Skin of body (tissue), 2 donors: ENCODE results near the gene PROK2. TPM values are rescaled to one million over a fixed set of nuclear protein-coding genes. Genes with fewer than 3 reads are reported as not detected.

Experiments used
- DNase-seq: peaks from one replicate; lab custom pipeline; 2025; lab: John Stamatoyannopoulos, UW
- total RNA-seq: library from RNA; depleted of rRNA; stranded (reverse); fragments of >200 nt; gene quantifications from one replicate; pipeline ENCODE4 v1.2.3, GENCODE V29; 2014

PROK2 gene
- total RNA-seq, 1 donor from 2014 or later, result 4.1 TPM

- peak; percentile 78 for DNase-seq
Measured at GRCh38 chr3:71786551-71786950, 1.6 kb upstream of the PROK2 start.

DNA sequence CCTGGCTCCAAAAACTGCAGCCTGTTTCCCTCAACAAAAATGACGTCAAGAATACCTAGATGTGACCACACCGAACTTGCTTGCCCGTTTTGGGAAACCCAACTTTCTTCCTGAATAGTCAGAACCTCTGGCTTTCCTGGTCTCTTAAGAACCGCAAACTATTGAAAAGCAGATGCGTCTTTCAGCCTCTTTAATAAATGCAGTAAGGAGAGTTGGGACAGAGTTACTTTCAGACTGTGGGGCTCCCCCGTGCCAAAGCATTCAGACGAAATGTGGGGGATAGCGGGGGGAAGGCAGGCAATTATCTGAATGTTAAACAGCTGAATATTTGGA is 1.2 kb upstream of the PROK2 start:
- DNase-seq, result no peak

GRCh38 chr3:71785532-71786216 is 726 bp upstream of the PROK2 start:
- no peak for DNase-seq

DNA sequence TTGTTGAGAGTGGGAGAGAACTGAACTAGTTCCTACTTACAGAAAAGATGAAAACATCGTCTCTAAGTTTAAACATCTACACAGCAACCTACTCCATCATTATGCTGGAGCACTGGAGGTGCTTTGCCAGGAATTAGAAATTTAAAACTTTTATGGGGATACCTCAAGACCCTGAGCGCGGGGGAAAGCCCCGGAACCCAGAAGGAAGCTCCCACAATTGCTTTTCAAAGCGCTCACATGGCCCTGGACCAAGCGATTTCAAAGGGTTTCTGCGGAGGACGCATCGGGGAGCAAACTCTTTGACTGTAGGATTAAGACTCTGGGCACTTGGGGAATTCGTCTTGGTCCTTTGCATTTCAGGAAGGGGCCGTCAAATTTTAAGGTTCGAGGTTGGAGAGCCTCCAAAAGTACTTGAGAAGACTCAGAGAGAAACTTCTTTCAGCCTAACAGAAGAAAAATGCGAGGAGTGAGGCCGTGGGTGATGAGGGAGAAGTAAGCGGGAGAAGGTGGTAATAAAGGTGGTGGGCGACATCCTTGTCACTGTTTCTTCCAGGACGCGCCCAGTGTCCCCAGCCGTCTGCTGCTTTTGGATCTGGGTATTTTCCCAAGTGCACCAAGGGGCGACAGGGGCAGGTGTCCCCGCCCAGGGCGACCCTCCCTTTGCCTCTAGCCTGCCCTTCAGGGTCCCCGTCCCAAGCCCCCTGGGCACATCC is 591 bp downstream of the PROK2 start:
- no peak for DNase-seq

DNA sequence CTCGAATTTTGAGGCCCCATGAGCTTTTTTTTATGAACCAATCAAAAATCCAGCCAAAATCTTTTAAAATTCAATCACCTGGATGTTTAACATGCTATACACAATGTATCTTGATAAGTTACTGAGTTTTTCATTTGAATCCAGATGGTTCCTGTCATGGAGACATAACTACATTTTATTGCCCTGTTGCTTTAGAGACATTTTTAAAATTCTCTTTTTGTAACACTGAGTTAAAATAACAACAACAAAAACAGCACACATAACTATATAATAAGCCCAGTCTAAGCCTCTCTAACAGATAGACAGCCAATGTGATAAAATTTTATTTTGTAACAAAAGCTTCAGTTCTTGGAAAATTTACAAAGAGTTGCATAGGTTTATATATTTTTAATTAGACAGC is 1.8 kb downstream of the PROK2 start:
- DNase-seq, result no peak

GRCh38 chr3:71780430-71780829 is 4.5 kb downstream of the PROK2 start:
- no peak for DNase-seq

DNA sequence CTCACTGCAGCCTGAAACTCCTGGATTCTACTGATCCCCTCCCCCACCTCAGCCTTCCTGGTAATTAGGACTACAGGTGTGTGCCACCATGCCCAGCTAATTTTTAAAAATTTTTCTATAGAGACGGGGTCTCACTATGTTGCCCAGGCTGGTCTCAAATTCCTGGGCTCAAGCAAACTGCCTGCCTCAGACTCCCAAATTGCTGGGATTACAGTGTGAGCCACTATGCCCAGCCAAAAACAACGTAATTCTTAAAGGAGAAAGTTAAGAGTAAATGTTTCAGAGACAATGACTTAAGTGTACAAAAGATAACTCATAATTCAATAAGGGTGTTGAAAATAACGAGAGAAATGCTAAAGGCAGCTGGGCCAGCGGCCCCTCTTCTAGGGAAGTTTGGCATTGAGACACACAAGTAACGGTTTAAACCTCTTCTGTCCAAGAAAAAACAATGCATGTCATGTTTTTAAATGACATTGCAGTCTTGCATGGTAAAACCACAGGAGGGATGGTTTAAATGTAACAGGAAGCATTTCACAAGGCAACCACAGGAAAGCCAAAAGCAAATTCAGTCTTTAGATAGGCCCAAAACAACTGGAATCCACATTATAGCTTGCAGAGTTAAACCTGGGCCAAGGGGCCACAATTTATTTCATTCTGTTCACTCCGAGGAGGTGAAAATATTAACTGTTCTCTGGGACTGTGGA is 5.1 kb downstream of the PROK2 start:
- DNase-seq, result peak; percentile 85

- DNase-seq, result no peak
Measured at GRCh38 chr3:71778353-71778752, 6.6 kb downstream of the PROK2 start.

- DNase-seq, result no peak
Measured at GRCh38 chr3:71776538-71776937, 8.4 kb downstream of the PROK2 start.

DNA sequence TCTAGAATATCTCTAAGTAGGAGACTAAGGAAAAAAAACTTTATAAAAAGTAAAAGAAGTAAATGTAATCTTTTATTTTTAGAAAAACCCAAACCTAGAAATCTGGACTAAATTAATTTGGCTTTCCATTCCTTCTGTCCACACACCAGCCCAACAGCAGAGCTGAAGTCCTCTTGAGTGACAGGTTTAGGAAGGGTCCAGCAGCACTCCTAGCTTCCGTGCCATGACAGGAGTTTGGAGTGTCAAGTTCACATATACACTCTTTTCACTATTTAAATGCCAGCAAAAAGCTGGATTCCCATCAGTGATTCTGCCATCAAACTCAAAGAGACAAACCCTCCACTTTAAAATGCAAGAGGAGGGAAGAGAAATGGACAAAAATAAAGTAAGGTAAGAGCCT is 13.1 kb downstream of the PROK2 start:
- DNase-seq, result no peak

DNA sequence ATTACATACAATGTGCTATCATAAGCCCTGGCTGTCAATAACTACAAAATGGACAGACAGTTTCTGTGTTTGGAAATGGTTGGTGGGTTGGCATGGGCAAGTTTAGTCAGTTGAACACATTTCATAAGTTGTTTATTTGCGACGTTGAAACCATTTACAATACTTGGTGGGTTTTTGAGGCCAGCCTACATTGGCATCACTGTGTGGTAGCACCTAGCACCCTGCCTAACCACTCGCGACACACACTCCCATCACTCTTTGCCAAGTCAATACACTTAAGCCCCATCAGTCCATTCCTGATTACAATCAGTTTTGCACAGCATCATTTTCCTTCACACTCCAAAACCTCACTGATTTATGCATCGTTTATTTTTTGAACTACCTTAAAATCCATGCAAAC is 13.8 kb downstream of the PROK2 start:
- DNase-seq, result no peak

- no peak for DNase-seq
Measured at GRCh38 chr3:71763426-71763825, 21.5 kb downstream of the PROK2 start.

DNA sequence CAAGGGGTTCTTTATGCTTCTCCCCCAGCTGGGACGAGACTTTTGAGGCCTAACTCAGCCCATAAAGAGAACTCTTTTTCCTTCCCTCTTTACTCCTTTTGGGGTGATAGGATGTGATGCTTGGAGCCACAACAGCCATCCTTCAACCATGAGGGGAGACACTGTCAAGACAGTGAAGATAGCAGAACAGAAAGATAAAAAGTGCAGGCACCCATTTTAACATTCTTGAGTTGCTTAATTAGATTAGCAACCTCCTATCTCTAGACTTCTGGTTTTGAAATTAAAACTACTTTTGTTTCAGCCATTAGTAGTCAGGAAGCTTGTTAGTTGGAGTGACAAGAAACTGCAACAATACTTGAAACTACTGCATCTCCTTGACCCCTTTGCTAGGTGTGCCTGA is 24.8 kb downstream of the PROK2 start:
- no peak for DNase-seq

DNA sequence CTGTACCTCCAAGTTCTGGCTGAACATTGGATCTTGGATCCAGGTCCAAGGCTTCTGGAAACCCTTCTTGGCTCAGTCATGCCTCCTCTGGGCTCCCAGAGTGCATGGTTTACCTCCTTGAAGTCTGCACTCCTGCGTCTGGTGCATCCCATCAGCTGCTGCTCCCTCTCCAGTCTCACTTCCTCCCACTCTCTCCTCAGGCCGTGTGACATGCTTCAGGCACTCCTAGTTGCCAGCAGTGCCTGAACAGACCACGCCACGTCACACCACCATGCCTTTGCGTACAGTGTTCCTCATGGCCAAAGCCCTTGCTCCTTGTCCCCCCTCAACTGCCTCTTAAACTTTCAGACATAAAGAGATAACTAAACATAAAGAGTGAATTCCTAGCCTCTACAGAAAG is 25.5 kb downstream of the PROK2 start:
- no peak for DNase-seq

- no peak for DNase-seq
Measured at GRCh38 chr3:71758091-71758490, 26.9 kb downstream of the PROK2 start.

DNA sequence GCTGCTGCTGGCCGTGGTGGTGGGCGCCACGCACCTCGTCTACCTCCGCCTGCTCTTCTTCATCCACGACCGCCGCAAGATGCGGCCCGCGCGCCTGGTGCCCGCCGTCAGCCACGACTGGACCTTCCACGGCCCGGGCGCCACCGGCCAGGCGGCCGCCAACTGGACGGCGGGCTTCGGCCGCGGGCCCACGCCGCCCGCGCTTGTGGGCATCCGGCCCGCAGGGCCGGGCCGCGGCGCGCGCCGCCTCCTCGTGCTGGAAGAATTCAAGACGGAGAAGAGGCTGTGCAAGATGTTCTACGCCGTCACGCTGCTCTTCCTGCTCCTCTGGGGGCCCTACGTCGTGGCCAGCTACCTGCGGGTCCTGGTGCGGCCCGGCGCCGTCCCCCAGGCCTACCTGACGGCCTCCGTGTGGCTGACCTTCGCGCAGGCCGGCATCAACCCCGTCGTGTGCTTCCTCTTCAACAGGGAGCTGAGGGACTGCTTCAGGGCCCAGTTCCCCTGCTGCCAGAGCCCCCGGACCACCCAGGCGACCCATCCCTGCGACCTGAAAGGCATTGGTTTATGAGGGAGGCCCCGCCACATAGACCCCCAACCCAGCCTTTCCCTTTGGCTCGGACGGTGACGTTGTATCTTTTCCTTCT is 30.2 kb downstream of the PROK2 start:
- DNase-seq, result no peak

DNA sequence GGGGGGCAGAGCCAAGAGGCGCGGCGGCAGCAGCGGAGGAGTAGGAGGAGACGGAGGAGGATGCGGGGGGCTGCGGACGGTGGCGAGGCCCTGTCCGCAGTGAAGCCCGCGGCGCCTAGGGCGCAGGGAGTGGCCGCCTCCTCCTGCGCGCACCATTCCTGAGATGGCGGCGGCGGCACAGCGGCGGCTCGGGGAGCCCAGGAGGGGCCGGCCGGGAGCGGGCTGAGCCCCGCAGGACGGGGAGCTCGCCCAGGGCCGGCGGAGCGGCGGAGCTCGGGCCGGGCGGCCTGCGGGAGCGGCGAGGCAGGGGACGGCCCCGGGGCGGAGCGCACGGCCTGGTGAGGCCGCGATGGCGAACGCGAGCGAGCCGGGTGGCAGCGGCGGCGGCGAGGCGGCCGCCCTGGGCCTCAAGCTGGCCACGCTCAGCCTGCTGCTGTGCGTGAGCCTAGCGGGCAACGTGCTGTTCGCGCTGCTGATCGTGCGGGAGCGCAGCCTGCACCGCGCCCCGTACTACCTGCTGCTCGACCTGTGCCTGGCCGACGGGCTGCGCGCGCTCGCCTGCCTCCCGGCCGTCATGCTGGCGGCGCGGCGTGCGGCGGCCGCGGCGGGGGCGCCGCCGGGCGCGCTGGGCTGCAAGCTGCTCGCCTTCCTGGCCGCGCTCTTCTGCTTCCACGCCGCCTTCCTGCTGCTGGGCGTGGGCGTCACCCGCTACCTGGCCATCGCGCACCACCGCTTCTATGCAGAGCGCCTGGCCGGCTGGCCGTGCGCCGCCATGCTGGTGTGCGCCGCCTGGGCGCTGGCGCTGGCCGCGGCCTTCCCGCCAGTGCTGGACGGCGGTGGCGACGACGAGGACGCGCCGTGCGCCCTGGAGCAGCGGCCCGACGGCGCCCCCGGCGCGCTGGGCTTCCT is 31.0 kb downstream of the PROK2 start, which contains the start of gene GPR27:
Gene GPR27, plus strand, starts transcription at position 155 of the 909 bp plus-strand sequence. Its CDS starts 195 bp downstream, at position 350.
- no peak for DNase-seq

DNA sequence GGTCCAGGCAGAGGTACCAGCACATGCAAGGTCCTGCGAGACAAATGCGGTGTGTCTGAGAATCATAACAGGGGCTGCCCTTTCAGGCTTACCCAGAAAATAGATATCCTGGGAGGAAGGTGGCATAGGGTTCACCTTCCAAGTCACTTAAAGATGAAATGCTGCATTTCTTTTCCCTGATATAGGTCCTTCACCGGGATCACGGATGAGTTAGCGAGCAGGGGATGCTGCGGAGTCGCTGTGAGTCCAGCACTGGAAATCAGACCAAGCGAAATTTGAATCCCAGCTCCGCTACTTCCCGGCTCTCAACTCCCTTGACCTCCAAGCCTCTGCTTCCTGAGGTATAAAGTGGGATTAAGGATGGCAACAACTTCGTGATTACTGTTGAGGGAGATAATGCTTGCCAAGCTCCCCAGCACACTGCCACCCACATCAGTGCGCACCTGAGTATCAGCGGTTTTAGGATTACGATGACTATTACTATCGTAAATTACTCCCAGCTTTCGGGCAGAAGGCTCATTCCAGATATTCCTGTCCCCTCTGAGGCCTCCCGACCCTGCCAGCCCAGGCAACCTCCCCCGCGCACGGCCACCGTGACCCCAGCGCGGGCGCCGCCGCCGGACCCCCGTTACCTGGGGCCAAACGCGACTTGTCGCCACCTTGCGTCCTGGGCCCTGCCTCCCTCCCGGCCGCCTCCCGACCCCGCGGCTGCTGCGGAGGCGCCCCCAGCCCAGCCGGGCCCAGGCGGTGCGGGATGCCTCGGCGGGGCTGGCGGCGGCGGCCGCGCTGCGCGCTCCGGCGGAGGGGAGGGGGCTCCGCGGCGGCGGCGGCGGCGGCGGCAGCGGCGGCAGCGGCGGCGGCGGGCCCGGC is 31.9 kb downstream of the PROK2 start:
- DNase-seq, result no peak

GRCh38 chr3:71751602-71752001 is 33.3 kb downstream of the PROK2 start:
- DNase-seq, result no peak

DNA sequence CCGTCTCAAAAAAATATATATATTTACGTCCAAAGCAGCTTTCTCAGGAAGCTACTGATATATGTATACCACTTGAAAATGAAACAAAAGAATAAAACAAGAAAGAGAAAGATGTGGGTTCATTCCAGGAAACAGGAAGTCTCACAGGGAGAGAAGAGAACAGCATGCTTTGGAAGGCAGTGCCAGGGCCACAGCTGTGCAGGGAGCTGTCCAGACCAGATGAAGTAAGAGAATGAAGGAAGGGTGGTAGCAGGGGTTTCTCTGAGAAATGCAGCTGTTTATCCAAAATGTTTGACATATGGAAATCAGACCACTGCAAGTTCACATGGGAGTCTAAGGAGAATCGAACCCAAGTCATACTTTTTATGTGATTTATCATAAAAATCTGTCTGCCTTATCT is 40.2 kb downstream of the PROK2 start:
- no peak for DNase-seq
